GM10847 (cell line): ENCODE measurements around the gene TOGARAM1.

Source experiments
- POLR2A ChIP-seq: IDR thresholded peaks from 2 replicates; pipeline ENCODE4 v1.6.1; 2011; ENCODE audit not compliant: insufficient read length; ENCODE audit errors: extremely low read depth

Gene TOGARAM1

GRCh38 chr14:44961554-44962333, at the start of gene TOGARAM1, which contains the start of gene KLHL28:
TSS of gene TOGARAM1 (plus strand) at chr14:44962190. CDS start at chr14:44962422, 232 bp downstream.
TSS of gene KLHL28 (minus strand) at chr14:44961947. CDS start at chr14:44945928, 16,019 bp downstream.
- peak; percentile 84 for TF ChIP-seq POLR2A

- TF ChIP-seq POLR2A: no peak
Measured at GRCh38 chr14:44914849-44915248, 47.1 kb upstream of the TOGARAM1 start.

DNA sequence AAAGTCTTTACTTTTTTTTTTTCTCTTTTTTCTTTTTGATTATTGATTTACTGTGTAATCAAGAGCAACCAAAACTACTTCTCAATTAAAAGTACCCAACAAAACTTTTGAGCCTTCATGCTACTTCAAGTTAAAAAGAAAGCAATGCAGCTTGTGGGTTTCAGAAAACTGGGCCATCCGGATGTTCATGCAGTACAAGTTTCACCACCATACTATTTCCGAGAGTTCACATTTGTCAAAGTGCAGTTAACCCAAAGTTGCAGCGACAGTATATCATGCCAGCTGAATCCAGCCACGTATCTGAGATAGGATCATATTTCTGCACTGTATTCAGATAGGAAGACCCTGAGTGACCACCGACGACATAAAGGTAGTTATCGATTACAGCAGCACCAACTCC, 33.2 kb upstream of the TOGARAM1 start:
- no peak for TF ChIP-seq POLR2A

- TF ChIP-seq POLR2A: no peak
Measured at GRCh38 chr14:44935155-44935554, 26.8 kb upstream of the TOGARAM1 start.

- no peak for TF ChIP-seq POLR2A
Measured at GRCh38 chr14:44937547-44937946, 24.4 kb upstream of the TOGARAM1 start.

DNA sequence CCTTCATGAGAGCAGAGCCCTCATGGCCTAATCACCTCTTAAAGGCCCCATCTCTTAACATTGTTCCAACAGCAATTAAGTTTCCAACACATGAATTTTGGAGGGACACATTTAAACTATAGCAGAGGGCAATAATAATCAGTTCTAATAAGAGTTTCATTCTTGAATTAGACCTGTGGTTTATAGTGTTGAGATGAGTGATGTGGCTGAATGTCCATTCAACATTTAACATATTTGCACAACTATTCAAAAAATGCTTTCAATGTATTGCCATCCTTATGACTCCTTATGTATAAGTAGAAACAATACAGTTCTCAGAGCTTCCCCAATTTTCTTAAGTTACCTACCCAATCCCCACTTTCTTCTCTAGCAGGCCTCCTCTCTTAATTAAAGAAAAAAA, 21.8 kb upstream of the TOGARAM1 start:
- TF ChIP-seq POLR2A: no peak

GRCh38 chr14:44940944-44941343, 21.0 kb upstream of the TOGARAM1 start:
- no peak for TF ChIP-seq POLR2A

GRCh38 chr14:44941591-44941990, 20.4 kb upstream of the TOGARAM1 start:
- TF ChIP-seq POLR2A: no peak

GRCh38 chr14:44942436-44942835, 19.6 kb upstream of the TOGARAM1 start:
- no peak for TF ChIP-seq POLR2A

GRCh38 chr14:44944107-44944506, 17.9 kb upstream of the TOGARAM1 start:
- TF ChIP-seq POLR2A: no peak

GRCh38 chr14:44945264-44945663, 16.7 kb upstream of the TOGARAM1 start:
- no peak for TF ChIP-seq POLR2A

DNA sequence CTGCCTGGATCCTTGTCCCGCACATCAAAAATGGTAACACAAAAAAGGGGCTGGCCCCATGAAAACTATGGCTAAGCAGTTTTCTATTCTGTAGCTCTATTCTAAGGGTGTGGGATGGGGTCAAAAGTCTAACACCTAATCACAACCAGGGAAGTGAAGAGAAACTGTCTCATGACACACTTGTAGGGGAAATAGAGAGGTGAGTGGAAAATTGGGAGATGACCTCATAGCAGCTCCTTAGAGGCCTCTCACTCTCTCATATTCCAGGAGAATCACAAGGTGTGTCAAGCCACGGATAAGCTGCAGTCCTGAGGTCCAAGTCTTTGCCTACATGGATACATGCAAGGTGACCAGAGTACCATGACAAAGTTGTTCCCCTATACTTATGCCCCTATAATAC, 10.9 kb upstream of the TOGARAM1 start:
- TF ChIP-seq POLR2A: no peak

DNA sequence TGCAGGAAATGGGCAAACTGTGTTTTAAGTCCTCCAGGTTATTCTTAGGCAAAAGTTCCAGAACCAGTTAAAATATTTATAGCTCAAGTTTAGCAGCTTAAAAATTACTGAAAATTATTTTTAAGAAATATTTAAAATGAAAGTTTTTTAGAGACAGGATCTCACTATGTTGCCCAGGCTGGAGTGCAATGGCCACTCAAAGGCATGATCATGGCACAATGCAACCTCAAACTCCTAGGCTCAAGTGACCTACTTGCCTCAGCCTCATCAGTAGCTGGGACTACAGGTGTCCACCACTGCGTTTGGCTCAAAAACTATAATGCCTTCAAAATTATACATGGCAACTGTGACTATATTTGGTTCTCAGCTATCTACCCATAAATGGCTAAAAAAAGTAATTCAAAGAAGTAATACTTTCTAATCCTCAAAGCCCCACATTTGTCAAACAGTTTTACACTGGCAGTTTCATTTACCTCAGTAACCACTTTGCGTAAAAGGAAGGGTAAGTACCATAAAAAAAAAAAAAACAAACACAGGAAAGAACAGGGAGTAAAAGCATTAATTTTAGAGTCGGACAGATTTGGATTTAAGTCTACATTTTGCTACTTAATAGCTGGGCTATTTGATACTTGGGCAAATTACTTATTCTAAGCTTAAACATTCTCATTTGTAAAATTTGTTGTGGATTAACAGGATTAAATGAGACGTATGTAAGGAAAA, 9.4 kb upstream of the TOGARAM1 start:
- no peak for TF ChIP-seq POLR2A

DNA sequence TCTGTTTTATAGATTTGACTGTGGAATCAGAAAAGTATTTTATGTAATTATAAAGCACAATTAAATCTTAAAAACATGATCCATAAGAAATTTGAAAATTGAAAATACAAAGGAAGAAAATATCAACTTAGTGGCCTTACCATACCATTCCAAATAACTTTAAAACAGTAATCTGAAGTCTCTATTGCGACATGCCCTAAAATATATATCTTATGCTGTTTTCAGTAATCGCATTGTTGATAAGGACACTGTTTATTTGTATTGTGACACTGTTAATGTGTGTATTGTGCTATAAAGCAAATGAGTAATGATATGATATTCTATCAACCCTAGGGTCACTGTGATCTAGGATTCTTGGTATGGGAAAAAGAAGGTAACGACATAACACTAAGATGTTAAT, 7.2 kb upstream of the TOGARAM1 start:
- no peak for TF ChIP-seq POLR2A

- TF ChIP-seq POLR2A: no peak
Measured at GRCh38 chr14:44955528-44955927, 6.5 kb upstream of the TOGARAM1 start.

DNA sequence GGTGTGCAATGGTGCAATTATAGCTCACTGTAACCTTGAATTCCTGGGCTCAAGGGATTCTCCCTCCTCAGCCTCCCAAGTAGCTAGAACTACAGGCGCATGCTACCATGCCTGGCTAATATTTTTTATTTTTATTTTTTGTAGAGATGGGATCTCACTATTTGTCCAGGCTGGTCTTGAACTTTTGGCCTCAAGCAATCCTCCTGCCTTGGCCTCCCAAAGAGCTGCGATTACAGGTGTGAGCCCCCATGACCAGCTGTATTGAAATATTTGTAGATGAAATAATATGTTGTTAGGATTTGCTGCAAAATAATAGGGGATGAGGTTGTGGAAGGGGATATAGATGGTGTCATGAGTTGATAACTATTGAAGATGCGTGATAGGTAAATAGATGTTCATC, 5.1 kb upstream of the TOGARAM1 start:
- no peak for TF ChIP-seq POLR2A
